Measurements from ENCODE around the gene CYB561A3.

CYB561A3 gene

GRCh38 chr11:61345170-61345610 lies 16.5 kb downstream of the CYB561A3 start:
- no peak overlapping the region for H3K4me3 ChIP-seq (ENCODE audit: low read length)
- DNase-seq (ENCODE audit: low read depth): no peak
- no peak for TF ChIP-seq CTCF (conservative IDR thresholded peaks at IDR 0.05; ENCODE audit: low read depth, low read length)

GRCh38 chr11:61343792-61344745 lies 17.6 kb downstream of the CYB561A3 start:
- DNase-seq (ENCODE audit: low read depth): no peak
- TF ChIP-seq CTCF (conservative IDR thresholded peaks at IDR 0.05; ENCODE audit: low read depth, low read length): no peak
- H3K4me3 ChIP-seq (ENCODE audit: low read length): no peak overlapping the region

- TF ChIP-seq CTCF (conservative IDR thresholded peaks at IDR 0.05; ENCODE audit: low read depth, low read length): no peak
- H3K4me3 ChIP-seq (ENCODE audit: low read length): no peak overlapping the region
- DNase-seq (ENCODE audit: low read depth): no peak
These were observed 19.4 kb downstream of the CYB561A3 start for GRCh38 chr11:61342207-61342803.

- no peak for DNase-seq (ENCODE audit: low read depth)
- TF ChIP-seq CTCF (conservative IDR thresholded peaks at IDR 0.05; ENCODE audit: low read depth, low read length): no peak
- no peak overlapping the region for H3K4me3 ChIP-seq (ENCODE audit: low read length)
These were observed 20.0 kb downstream of the CYB561A3 start for GRCh38 chr11:61341706-61342105.

- DNase-seq (ENCODE audit: low read depth): no peak
- TF ChIP-seq CTCF (conservative IDR thresholded peaks at IDR 0.05; ENCODE audit: low read depth, low read length): no peak
- H3K4me3 ChIP-seq (ENCODE audit: low read length): no peak overlapping the region
These were observed 20.7 kb downstream of the CYB561A3 start for GRCh38 chr11:61340979-61341378.

- no peak for TF ChIP-seq CTCF (conservative IDR thresholded peaks at IDR 0.05; ENCODE audit: low read depth, low read length)
- DNase-seq (ENCODE audit: low read depth): no peak
- H3K4me3 ChIP-seq (ENCODE audit: low read length): no peak overlapping the region
These were observed 22.2 kb downstream of the CYB561A3 start for GRCh38 chr11:61339490-61339878.
